HG02970 (cell line): ENCODE results near the gene C17orf114.

ENCODE experiments used
- ATAC-seq: cut with Tn5 transposase; IDR thresholded peaks from one replicate; pipeline ENCODE4 v1.9.1; 2021; ENCODE audit warnings: mild to moderate bottlenecking, moderate library complexity, moderate number of reproducible peaks; ENCODE audit not compliant: unreplicated experiment, low FRiP score

The C17orf114 gene

DNA sequence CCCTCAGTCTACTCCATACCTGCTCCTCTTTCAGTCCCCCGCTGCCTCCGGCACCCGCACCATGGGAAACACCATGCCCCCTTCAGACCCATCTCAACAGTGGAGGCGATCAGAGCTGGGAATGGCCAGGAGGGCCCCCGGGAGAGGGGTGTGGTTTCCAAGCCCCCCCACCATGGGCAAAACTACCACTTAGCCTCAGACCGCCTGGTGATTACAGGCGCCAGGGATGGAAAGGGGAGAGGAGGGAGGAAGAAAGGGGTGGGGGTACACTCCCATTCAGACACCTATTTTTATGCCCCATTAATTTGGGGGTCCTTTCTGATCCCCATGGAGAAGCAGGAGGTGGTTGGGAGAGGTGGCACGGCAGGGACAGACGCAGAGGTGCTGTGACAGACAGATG is at the start of gene C17orf114:
Gene C17orf114, minus strand, starts transcription at position 101 of the 400 bp plus-strand sequence.
- no peak for ATAC-seq

DNA sequence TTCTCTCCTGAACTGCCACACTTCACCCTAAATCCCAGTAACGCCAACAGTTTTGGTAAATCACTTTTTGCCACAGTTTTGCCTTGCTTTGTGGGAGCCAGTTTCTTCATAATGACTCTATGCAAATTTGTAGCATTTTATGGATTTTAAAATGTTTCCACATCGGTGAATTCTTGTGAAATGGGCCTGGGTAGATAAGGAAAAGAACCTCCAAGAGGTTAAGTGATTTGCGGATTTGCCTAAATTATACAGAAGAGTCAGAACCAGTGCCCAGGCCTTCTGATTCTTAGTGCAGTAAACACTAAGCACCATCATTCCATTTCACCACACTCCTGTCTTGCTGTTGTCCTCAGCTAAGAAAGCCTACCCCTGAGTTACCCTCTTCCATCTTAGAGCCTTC is 49.0 kb upstream of the C17orf114 start:
- ATAC-seq: no peak

DNA sequence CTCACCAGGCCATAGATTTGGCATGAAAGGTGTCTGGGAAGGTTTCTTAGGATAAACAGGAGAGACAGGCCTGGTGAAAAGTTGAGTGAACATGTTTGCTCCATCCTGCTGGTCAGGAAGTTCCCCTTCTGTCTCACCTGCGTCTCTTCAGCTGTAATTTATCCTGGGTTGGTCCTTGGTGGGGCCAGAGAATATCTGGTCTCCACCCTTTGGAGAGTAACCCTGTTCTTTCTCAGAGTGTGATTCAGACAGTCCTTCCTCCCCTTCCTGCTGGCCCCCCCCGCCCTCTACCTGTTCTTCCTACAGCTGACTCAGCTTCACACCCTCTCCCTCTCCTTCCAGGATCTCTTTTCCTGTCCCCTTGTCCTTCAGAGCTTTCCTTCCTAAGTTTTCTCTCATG is 48.1 kb upstream of the C17orf114 start:
- ATAC-seq: no peak

DNA sequence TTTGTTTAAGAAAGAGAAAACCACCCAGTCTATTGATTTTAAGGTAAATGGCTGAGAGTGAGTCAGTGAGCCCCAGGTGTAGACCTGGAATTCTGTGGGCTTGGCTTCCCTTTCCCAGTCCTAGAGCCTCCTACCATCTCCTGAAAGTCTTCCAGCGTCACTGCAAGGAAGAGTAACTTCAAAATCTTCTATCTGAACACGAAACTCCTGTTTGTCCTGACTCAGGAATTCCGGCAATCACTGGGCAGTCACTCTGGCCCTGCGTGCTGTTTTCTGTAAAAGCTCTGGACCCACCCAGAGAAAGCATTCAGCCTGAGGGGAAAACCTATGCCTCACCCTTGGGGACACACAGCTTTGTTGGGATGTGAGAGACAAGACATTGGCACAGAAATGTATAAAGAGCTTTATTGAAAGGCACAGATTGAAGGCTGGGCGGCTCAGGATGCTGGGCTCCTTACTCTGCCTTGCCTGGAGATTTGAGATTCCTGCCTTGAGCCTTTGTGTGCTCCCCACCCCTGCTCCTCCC is 46.9 kb upstream of the C17orf114 start:
- no peak for ATAC-seq

DNA sequence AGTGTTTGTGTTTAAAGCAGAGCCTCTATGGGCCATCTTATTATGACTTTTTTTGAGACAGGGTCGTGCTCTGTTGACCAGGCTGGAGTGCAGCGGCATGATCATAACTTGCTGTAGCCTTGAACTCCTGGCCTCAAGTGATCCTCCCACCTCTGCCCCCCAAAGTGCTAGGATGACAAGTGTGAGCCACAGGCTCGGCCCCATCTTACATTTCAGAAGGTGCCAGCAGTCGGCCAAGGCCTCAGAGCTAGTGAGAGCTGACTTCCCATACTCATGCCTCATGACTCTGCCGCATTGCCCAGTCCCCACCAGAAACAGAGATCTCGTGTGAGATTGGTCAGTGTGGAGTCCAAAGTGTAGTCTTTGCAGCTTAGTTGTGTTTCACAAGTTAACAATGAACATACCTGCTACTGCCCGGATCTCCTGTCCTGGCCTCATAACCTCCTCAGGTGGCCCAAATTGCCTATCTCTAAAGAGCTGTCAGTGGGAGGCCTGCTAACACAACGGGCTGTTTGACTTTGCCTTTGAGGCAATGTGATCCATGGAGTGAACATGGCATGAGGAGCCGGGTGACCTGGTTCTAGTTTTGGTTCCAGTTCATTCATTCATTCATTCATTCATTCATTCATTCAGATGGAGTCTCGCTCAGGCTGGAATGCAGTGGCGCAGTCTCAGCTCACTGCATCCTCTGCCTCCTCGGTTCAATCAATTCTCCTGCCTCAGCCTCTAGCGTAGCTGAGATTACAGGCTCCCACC is 44.7 kb upstream of the C17orf114 start:
- no peak for ATAC-seq

DNA sequence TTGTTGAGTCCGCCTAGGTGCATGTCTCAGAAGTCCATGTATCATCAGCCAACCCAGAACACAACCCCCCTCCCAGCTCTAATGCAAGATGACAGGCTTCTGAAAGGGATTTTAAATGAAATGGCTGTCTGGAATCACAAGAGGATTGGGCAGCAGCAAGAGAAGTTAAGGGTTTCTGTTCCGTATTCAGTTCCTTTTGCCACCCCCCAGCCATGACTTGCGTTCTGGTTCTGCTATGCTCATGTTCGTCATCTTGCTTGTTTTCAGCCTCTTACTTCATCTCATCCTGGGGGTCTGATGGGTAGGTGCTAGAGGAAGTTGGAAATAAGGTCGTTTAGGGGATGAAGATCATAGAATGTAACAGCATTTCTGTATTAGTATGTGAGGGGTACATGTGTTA is 43.0 kb upstream of the C17orf114 start:
- no peak for ATAC-seq

DNA sequence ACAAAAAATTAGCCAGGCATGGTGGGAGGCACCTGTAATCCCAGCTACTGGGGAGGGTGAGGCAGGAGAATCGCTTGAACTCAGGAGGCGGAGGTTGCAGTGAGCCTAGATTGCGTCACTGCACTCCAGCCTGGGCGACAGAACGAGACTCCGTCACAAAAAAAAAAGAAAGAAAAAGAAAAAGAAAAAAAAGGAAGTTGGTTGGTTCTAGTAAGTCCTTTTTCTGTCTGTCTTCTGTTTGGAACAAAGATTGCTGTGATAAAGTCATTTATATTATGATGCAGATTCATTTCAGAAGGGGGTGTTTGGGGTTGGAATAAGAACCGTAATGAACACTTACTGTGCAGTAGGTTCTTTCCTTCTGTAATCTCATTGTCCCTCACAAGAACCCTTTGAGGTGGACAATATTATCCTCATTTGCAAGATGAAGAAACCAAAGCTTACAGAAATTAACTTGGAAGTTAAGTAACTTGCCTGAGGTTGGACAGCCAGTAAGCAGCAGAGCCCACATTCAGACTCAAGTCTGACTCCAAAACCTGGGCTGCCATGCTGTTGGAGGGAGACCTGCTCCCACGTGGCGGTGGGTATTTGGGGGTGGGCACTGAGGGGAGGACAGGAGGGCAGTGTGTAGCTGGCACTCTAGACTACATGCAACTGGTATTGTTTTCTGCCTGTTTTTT is 41.3 kb upstream of the C17orf114 start:
- no peak for ATAC-seq

DNA sequence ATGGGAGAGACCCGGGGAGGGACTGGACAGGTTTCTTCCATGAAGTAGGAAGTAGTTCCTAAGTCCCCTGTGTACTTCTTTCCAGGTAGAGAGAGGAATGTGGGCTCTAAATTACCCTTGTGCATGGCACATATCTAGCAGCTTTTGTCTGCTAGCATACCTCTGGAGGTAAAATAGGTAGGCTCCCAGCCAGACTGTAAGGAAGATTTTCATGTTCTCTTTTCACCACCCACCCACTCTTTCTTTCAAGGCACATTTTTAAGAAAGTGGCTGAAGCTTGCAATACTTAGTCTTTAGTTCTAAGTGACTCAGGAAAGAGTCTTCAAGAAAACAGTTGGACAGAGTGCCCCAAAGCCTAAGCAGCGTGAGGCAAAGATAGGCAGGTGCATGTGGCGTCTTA is 40.2 kb upstream of the C17orf114 start:
- no peak for ATAC-seq

DNA sequence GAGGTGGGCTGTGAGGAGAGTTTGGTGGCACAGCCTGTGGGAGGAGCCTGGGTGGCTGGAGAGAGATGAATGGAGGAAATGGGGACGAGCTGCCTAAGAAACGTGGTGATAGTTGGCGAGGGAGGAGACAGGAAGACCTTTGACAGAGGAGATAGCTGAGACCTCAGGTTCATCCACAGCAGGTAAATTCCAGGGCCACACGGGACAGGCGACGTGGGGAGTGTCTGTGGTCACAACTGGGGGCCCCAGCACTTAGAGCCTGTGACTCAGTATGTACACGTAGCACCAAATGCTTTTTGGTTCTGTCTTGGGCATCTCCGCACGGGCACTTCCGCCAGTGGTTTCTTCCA is 38.7 kb upstream of the C17orf114 start:
- no peak for ATAC-seq

DNA sequence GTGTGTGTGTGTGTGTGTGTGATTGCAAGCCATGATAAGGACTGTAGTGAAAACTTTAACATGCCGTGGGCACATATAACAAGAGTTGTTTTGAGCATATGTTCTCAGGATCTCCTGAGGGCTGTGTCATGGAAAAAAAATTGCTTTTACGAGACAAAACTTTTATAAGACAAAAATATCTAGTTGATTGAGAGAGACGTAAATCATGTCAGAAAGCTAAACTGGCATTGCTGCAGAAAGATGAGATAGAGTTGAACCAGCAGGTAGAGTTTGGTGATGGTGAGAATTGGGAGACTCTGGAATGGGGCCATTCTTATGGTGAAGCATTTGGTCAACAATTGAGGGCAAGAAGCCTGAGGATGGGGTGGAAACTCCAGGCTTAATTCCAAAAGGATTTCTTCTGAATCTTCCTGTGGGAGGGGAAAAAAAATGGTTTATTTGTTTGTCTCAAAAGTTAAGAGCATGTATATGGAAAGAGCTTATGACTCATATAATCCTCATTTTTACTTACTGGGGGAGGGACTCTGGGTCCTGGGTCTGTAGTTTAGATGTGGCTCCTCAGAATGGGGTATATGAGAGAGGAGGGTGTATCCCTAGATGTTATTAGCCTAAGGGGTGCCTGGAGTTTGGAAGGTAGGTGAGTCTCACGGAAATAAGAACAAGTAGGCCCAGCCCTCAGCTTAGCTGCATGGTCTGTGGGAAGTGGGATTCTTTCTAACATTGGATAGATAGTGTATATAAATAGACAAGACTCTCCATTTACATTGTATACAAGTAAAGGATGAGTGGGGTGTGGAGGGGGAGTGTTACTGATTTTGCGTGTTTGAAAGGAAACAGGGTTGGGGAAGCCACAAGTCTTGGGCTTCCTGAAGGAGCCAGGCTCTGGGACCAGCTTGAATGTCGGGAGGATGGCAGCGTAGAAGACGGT is 38.1 kb upstream of the C17orf114 start:
- no peak for ATAC-seq

DNA sequence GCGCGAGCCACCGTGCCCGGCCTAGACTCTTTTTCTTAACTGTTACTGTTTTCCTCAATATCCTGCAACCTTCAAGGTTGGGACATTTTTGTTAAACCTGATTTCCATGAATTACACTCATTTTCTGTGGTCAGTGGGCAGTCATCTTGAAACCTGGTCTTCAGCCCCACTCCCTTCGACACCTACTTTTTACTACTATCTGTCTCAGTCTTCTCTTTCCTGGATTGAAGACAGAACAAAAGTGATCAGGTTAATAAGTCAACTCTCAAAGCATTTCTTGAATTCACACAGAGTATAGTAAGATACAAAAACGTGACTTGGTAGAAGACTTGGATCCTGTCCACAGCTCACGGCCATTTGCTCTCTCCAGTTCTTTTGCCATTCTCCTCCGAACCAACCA is 37.1 kb upstream of the C17orf114 start:
- ATAC-seq: no peak

DNA sequence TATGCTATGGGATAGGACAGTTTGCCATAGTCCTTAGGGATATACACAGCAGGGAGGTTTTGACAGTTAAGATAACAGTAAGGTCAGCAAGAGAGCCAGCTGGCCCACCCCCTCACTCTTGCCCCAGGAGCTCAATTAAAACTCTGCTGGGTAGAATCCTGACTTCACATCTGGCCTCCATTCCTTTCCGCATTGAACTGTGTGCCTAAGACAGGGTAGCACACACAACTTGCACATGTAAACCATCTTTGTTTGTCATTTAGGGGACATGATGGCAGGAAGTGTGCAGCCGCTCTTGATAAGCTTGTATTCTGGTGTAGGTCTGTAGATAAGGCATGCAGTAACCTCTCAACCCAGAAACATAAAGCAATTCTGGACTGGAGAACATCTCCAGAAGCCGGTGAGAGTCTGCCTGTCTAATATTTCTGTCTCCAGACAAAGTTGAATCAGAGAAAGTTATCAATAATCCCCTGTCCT is 36.2 kb upstream of the C17orf114 start:
- ATAC-seq: no peak

DNA sequence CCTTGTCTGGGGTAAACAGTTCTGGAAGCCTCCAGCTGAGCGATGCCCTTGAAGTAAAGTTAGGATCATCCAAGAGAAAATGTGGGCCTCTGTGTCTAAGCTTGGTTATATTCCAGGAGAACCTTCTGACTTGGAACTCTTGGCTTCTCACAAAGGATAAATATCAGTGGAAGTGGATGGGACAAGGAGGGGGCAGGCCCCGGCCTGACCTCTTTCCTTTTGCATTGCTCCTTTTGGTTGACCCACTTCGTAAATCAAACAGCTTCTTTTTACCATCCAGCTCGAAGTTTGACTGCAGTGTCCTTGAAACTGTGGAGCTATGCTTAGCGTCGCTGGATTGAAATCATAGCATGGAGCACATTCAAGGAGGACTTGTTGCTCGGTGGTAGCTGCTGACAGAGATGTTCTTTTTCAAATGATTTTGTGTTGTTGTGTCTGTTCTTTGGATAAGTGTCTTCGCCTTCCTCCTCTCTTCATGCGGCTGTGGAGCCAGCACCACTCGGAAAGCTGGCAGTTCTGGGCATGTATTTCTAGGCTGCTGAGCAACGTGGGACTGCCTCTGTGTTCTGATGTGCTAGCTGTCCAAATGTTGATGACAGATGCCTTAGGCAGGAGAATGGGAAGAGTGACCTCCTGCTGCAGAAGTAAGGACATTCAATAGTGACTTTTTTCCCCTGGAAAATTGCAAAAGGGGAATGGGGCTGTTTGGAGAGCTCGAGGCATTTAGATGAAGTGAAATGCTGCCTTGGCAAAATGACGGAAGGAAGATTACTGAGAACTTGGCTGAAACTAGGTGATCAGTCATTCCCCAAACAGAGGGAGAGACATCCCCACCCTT is 35.6 kb upstream of the C17orf114 start:
- no peak for ATAC-seq

DNA sequence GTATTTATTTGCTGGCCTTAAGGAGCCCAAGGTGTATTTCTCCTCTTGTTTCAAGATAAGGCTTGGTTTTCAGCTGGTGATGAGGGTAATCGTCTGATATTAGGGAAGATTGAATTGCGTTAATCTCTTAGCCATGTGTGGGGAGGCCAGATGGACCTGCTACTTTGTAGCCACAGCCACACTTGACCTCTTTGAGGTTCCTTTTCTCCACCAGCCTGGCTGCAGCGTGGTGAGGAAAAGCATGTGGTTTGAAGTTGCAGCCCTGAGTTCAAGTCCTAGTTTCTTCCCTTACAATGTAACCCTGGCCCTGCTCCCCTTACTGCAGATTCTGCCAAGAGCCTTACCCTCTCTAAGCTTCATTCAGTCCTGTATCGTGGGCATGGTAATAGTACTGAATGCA is 34.1 kb upstream of the C17orf114 start:
- no peak for ATAC-seq

DNA sequence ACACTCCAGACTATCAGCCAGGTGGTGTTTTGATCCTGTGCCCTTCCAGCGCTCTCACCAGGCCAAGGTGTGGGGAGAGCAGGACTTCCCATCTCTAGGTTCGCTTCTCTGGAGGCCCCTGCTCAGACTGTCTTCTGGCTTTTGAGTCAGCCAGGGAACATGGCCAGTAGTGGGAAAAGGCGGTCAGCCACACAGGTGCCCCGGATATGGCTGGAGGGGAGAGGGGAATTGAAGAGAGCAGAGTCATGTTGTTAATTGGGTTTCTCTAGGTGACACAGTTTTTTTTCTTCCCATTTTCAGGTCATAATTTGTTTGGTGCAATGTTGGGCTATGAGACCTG is 32.5 kb upstream of the C17orf114 start:
- ATAC-seq: no peak

DNA sequence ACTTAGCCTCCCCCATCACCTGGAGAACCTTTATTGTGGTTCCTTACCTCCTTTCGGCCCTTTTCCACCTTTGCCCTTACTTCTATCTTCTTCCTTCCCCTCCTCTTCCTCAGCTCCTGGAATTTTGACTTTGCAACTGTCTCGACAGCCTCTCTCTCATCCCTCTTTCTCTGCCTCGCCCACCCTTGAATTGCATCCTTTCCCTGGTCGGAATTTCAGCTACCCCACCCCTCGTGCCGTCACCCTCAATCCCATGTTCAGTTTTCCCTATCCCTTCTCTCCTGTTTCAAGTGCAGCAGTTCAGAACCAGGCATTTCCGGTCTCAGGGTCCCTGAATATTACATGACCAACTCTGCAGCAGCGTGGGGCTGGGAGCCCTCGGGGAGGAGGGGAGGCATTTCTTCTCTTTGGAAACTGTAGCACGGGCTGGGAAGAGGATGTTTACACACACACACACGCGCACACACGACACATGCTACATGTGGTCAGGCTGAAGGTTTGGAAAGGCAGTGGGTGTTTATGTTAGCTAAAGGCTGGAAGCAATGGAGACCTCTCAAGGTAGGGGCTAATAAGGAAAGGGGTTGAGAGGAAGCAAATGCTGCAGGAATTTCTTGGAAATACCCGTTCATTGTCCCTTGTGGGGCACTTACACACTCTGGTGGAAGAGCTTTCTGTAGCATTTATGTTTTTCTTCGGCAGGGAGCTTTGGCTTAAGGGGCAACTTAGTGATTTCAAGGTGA is 32.0 kb upstream of the C17orf114 start:
- ATAC-seq: no peak

DNA sequence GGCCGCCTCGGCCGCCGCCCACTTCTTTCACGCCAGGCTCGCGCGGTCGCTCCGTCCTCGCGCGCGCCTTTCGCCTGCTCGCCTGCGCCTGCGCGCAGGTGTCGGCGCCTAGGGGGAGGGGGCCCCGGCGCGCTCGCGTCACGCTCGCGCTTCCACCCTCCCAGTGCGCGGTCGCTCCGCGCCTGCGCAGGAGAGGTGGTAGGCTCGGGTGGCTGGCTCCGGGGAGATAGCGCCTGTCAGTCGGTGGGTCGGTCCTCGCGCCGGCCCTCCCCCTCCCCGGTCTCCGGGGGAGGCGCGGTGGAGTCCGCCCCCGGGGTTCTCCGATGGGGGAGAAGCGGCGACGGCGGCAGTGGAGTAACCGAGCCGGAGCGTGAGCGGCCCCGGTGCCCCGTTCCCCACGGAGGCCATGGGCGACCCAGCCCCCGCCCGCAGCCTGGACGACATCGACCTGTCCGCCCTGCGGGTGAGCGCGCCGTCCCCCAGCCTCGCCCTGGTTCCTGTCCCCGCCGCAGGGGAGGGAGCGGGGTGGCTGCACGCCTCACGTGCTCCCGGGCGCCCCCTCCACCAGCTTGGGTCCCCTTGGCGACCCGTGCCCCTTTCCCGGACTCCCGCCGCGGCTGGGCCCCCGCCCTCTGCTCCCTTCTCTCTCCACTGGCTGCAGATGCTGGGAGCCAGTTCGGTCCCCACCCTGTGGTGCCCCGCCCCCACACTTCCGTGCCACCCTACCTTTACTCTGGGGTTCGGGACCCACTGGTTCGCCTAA is 31.2 kb upstream of the C17orf114 start, which contains the start of gene MINK1:
Gene MINK1, plus strand, starts transcription at position 163 of the 763 bp plus-strand sequence. Its CDS starts 244 bp downstream, at position 407.
- ATAC-seq: peak; percentile 90

DNA sequence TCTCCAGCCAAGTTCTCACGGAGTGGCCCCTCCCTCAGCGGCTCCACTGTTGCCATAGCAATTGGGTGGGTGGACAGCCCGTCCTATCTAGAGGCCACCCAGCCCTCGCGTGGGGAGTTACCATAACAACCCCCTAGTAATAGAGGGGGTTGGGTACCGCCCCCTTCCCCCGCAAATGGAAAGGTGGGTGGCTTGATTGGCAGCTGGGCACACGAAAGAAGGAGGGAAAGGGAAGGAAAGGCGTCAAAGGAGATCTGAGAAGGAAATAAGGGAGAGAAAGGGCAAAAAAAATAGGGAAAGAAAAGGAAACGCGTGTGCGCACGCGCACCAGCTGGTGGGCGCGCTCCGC is 30.7 kb upstream of the C17orf114 start:
- ATAC-seq: peak; percentile 20

DNA sequence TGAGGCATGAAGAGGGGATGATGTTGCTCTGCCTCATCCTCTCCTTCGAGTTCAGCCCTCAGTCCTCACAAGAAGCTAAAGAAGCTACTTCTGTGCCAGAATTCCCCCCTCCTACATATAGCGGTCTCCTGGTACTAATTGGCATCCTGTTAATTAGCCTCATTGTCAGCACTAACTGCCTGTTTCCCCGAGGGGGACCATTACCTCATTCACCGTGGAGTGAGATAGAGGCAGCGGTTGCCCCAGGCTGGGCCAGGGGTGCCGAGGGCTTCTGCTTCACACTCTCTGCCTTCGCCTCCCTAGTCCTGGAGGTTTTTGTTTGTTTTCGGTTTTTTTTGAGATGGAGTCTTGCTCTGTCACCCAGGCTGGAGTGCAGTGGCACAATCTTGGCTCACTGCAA is 25.3 kb upstream of the C17orf114 start:
- no peak for ATAC-seq
